GM23338 (cell line): Measurements from ENCODE around the gene OR2C1. TPM values are rescaled to one million over a fixed set of nuclear protein-coding genes. Genes with fewer than 3 reads are reported as not detected.

Experiments
- ATAC-seq: fragments of 200-7000 bp; cut with Tn5 transposase; 3 replicates; pipeline ENCODE4 v1.9.1; 2020
- DNase-seq: peaks from one replicate; pipeline ENCODE4 v3.0.0-alpha.2; 2015; ENCODE audit warnings: low spot score
- H2AFZ ChIP-seq: fragments of 200-600 bp; sonication (generic); 2 replicates; pipeline ENCODE4 v1.8.0; 2016; ENCODE audit warnings: antibody characterized with exemption, mild to moderate bottlenecking, moderate library complexity
- H3F3A ChIP-seq: fragments of 200-600 bp; sonication (generic); replicated peaks from 2 replicates; pipeline ENCODE4 v1.8.0; 2017; ENCODE audit warnings: antibody characterized with exemption, mixed run types, low read depth
- H3K27ac ChIP-seq: fragments of 200-600 bp; sonication (generic); 2 replicates; pipeline ENCODE4 v1.6.1; 2016; ENCODE audit warnings: low read depth
- H3K27me3 ChIP-seq: fragments of 200-600 bp; sonication (generic); 2 replicates; pipeline ENCODE4 v1.8.0; 2016; ENCODE audit warnings: mild to moderate bottlenecking, mixed run types, moderate library complexity; ENCODE audit not compliant: insufficient read depth
- H3K36me3 ChIP-seq: fragments of 200-600 bp; sonication (generic); 2 replicates; pipeline ENCODE4 v1.8.0; 2016; ENCODE audit warnings: mild to moderate bottlenecking; ENCODE audit not compliant: insufficient read depth
- H3K4me1 ChIP-seq: fragments of 200-600 bp; sonication (generic); 2 replicates; pipeline ENCODE4 v1.8.0; 2016; ENCODE audit warnings: mild to moderate bottlenecking, moderate library complexity; ENCODE audit not compliant: insufficient read depth
- H3K4me2 ChIP-seq: fragments of 200-600 bp; sonication (generic); 2 replicates; pipeline ENCODE4 v1.7.1; 2017; ENCODE audit warnings: mixed run types
- H3K4me3 ChIP-seq: fragments of 200-600 bp; sonication (generic); 2 replicates; pipeline ENCODE4 v1.6.1; 2016; ENCODE audit warnings: mixed run types
- H3K79me2 ChIP-seq: fragments of 200-600 bp; sonication (generic); replicated peaks from 2 replicates; pipeline ENCODE4 v1.8.0; 2017; ENCODE audit warnings: mild to moderate bottlenecking; ENCODE audit not compliant: insufficient read depth
- H3K9me2 ChIP-seq: fragments of 200-600 bp; sonication (generic); 2 replicates; pipeline ENCODE4 v1.8.0; 2017; ENCODE audit not compliant: insufficient read depth
- H4K20me1 ChIP-seq: fragments of 200-600 bp; sonication (generic); replicated peaks from 2 replicates; pipeline ENCODE4 v1.8.0; 2017; ENCODE audit warnings: mild to moderate bottlenecking; ENCODE audit not compliant: insufficient read depth
- H3K27ac Mint-ChIP-seq: 2 replicates; pipeline ENCODE4 v1.8.0; 2020; ENCODE audit warnings: inconsistent platforms, mild to moderate bottlenecking, moderate library complexity, mixed read lengths
- H3K27me3 Mint-ChIP-seq: 3 replicates; pipeline ENCODE4 v1.8.0; 2022; ENCODE audit warnings: low read depth, mild to moderate bottlenecking, moderate library complexity, mixed read lengths, inconsistent platforms; ENCODE audit not compliant: insufficient read depth, poor library complexity
- H3K36me3 Mint-ChIP-seq: 3 replicates; pipeline ENCODE4 v1.8.0; 2021; ENCODE audit warnings: low read depth, mild to moderate bottlenecking, inconsistent platforms, moderate library complexity, mixed read lengths
- H3K4me1 Mint-ChIP-seq: 3 replicates; pipeline ENCODE4 v1.8.0; 2020; ENCODE audit warnings: mild to moderate bottlenecking, inconsistent platforms, mixed read lengths
- H3K4me3 Mint-ChIP-seq: 3 replicates; pipeline ENCODE4 v1.8.0; 2021; ENCODE audit warnings: moderate library complexity, mild to moderate bottlenecking, inconsistent platforms, mixed read lengths
- H3K9me3 Mint-ChIP-seq: 3 replicates; pipeline ENCODE4 v1.8.0; 2020; ENCODE audit warnings: moderate library complexity, mild to moderate bottlenecking, inconsistent platforms, mixed read lengths
- CREB1 ChIP-seq: fragments of 250-450 bp; sonication (Bioruptor Pico); IDR thresholded peaks from 2 replicates; pipeline ENCODE4 v1.5.0; 2020; ENCODE audit warnings: low read depth, mild to moderate bottlenecking, moderate library complexity
- EZH2 ChIP-seq: fragments of 200-600 bp; sonication (generic); IDR thresholded peaks from one replicate; pipeline ENCODE4 v1.8.0; 2017; ENCODE audit warnings: antibody characterized with exemption, mild to moderate bottlenecking, low read depth; ENCODE audit not compliant: unreplicated experiment
- EZH2phosphoT487 ChIP-seq: fragments of 200-600 bp; sonication (generic); IDR thresholded peaks from one replicate; pipeline ENCODE4 v1.8.1; 2018; ENCODE audit warnings: antibody characterized with exemption; ENCODE audit not compliant: unreplicated experiment
- JUNB ChIP-seq: IDR thresholded peaks from one replicate; pipeline ENCODE4 v1.6.1; 2016; ENCODE audit warnings: antibody characterized with exemption; ENCODE audit not compliant: unreplicated experiment
- NANOG ChIP-seq: IDR thresholded peaks from 2 replicates; pipeline ENCODE4 v1.6.1; 2016; ENCODE audit warnings: antibody characterized with exemption, borderline replicate concordance
- STAT1 ChIP-seq: IDR thresholded peaks from one replicate; pipeline ENCODE4 v1.6.1; 2016; ENCODE audit warnings: antibody characterized with exemption; ENCODE audit not compliant: unreplicated experiment
- ZNF331 ChIP-seq: fragments of 250-450 bp; sonication (Bioruptor Pico); IDR thresholded peaks from 2 replicates; pipeline ENCODE4 v1.5.0; 2020; ENCODE audit warnings: low read depth, mild to moderate bottlenecking, moderate library complexity
- polyA plus RNA-seq: library from polyadenylated mRNA; unstranded; fragments of >200 nt; fragmentation: Nextera tagmentation; extraction: Ambion mirVana; gene quantifications from 2 replicates; pipeline ENCODE4 v1.2.1, GENCODE V29; 2016
- total RNA-seq: library from RNA; depleted of rRNA; stranded (reverse); fragments of >200 nt; shearing (Covaris generic); gene quantifications from 2 replicates; pipeline ENCODE4 v1.2.3, GENCODE V29; 2014
- TF ChIP-seq, protein P1 (sequence below): IDR thresholded peaks from one replicate; pipeline ENCODE4 v1.6.1; 2018; ENCODE audit warnings: antibody characterized with exemption; ENCODE audit not compliant: unreplicated experiment
- TF ChIP-seq, protein P2 (sequence below), 2 experiments: fragments of 200-600 bp in 1 of 2; sonication (generic) in 1 of 2; conservative IDR thresholded peaks; 2 replicates each; pipeline versions ENCODE4 v1.5.1 to v1.6.1; 2016 to 2017; ENCODE audit warnings: antibody characterized with exemption in 2 of 2, low read depth in 2 of 2, mild to moderate bottlenecking in 2 of 2, moderate library complexity in 1 of 2
- TF ChIP-seq, protein P3 (sequence below): fragments of 250-450 bp; sonication (Bioruptor Pico); IDR thresholded peaks from 2 replicates; pipeline ENCODE4 v1.5.0; 2020; ENCODE audit warnings: mild to moderate bottlenecking, moderate library complexity

The OR2C1 gene
- total and polyA plus RNA-seq, 2 experiments from 2014 or later, result not detected

DNA sequence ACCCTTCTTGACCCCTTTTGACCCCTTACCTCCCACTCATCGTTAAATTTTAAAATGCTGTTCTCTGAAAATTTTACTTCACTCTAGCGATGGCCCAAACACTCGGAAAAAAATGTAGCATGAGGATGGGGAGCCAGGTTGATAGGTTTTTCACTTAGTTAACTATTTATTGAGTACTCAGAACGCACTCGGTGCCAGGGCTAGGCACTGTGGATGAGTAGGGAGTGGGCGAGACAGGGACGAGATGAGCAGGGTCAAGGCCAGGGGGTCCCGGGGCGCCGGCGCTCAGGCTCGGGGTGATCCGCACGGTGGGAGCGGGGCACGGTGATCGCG lies 44.7 kb downstream of the OR2C1 start:
- H3K27me3 ChIP-seq, result no peaks in the 10 kb centered on the region
- peaks cover 4% of the 10 kb centered on the region; the same call in 1 of the 2 replicates for H3F3A ChIP-seq
- peak overlapping the region; percentile 89 for H3K4me2 ChIP-seq
- Mint-ChIP-seq H3K27me3 (peaks cover 13% of the 10 kb centered on the region), H3K27ac (peak overlapping the region; percentile 87), H3K4me1 (peaks cover 7% of the 10 kb centered on the region), H3K9me3 (peaks cover 29% of the 10 kb centered on the region), H3K4me3 (peak overlapping the region; percentile 98), H3K36me3 (peaks cover 66% of the 10 kb centered on the region)
- peaks cover 45% of the 10 kb centered on the region for H3K79me2 ChIP-seq
- H3K9me2 ChIP-seq, result peaks cover 4% of the 10 kb centered on the region; the same call in 1 of the 2 replicates
- H3K36me3 ChIP-seq, result peaks cover 11% of the 10 kb centered on the region
- TF ChIP-seq NANOG (no peak), EZH2 (no peak), STAT1 (no peak), ZNF331 (CRISPR knock-in tag) (no peak), CREB1 (no peak), JUNB (no peak), EZH2phosphoT487 (no peak)
- TF ChIP-seq, protein P1, sequence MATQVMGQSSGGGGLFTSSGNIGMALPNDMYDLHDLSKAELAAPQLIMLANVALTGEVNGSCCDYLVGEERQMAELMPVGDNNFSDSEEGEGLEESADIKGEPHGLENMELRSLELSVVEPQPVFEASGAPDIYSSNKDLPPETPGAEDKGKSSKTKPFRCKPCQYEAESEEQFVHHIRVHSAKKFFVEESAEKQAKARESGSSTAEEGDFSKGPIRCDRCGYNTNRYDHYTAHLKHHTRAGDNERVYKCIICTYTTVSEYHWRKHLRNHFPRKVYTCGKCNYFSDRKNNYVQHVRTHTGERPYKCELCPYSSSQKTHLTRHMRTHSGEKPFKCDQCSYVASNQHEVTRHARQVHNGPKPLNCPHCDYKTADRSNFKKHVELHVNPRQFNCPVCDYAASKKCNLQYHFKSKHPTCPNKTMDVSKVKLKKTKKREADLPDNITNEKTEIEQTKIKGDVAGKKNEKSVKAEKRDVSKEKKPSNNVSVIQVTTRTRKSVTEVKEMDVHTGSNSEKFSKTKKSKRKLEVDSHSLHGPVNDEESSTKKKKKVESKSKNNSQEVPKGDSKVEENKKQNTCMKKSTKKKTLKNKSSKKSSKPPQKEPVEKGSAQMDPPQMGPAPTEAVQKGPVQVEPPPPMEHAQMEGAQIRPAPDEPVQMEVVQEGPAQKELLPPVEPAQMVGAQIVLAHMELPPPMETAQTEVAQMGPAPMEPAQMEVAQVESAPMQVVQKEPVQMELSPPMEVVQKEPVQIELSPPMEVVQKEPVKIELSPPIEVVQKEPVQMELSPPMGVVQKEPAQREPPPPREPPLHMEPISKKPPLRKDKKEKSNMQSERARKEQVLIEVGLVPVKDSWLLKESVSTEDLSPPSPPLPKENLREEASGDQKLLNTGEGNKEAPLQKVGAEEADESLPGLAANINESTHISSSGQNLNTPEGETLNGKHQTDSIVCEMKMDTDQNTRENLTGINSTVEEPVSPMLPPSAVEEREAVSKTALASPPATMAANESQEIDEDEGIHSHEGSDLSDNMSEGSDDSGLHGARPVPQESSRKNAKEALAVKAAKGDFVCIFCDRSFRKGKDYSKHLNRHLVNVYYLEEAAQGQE, result no peak
- TF ChIP-seq, protein P2, sequence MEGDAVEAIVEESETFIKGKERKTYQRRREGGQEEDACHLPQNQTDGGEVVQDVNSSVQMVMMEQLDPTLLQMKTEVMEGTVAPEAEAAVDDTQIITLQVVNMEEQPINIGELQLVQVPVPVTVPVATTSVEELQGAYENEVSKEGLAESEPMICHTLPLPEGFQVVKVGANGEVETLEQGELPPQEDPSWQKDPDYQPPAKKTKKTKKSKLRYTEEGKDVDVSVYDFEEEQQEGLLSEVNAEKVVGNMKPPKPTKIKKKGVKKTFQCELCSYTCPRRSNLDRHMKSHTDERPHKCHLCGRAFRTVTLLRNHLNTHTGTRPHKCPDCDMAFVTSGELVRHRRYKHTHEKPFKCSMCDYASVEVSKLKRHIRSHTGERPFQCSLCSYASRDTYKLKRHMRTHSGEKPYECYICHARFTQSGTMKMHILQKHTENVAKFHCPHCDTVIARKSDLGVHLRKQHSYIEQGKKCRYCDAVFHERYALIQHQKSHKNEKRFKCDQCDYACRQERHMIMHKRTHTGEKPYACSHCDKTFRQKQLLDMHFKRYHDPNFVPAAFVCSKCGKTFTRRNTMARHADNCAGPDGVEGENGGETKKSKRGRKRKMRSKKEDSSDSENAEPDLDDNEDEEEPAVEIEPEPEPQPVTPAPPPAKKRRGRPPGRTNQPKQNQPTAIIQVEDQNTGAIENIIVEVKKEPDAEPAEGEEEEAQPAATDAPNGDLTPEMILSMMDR (conservative IDR thresholded peaks at IDR 0.05; ENCODE audit: low read depth in 2 of 2), result no peak
- TF ChIP-seq, protein P3, sequence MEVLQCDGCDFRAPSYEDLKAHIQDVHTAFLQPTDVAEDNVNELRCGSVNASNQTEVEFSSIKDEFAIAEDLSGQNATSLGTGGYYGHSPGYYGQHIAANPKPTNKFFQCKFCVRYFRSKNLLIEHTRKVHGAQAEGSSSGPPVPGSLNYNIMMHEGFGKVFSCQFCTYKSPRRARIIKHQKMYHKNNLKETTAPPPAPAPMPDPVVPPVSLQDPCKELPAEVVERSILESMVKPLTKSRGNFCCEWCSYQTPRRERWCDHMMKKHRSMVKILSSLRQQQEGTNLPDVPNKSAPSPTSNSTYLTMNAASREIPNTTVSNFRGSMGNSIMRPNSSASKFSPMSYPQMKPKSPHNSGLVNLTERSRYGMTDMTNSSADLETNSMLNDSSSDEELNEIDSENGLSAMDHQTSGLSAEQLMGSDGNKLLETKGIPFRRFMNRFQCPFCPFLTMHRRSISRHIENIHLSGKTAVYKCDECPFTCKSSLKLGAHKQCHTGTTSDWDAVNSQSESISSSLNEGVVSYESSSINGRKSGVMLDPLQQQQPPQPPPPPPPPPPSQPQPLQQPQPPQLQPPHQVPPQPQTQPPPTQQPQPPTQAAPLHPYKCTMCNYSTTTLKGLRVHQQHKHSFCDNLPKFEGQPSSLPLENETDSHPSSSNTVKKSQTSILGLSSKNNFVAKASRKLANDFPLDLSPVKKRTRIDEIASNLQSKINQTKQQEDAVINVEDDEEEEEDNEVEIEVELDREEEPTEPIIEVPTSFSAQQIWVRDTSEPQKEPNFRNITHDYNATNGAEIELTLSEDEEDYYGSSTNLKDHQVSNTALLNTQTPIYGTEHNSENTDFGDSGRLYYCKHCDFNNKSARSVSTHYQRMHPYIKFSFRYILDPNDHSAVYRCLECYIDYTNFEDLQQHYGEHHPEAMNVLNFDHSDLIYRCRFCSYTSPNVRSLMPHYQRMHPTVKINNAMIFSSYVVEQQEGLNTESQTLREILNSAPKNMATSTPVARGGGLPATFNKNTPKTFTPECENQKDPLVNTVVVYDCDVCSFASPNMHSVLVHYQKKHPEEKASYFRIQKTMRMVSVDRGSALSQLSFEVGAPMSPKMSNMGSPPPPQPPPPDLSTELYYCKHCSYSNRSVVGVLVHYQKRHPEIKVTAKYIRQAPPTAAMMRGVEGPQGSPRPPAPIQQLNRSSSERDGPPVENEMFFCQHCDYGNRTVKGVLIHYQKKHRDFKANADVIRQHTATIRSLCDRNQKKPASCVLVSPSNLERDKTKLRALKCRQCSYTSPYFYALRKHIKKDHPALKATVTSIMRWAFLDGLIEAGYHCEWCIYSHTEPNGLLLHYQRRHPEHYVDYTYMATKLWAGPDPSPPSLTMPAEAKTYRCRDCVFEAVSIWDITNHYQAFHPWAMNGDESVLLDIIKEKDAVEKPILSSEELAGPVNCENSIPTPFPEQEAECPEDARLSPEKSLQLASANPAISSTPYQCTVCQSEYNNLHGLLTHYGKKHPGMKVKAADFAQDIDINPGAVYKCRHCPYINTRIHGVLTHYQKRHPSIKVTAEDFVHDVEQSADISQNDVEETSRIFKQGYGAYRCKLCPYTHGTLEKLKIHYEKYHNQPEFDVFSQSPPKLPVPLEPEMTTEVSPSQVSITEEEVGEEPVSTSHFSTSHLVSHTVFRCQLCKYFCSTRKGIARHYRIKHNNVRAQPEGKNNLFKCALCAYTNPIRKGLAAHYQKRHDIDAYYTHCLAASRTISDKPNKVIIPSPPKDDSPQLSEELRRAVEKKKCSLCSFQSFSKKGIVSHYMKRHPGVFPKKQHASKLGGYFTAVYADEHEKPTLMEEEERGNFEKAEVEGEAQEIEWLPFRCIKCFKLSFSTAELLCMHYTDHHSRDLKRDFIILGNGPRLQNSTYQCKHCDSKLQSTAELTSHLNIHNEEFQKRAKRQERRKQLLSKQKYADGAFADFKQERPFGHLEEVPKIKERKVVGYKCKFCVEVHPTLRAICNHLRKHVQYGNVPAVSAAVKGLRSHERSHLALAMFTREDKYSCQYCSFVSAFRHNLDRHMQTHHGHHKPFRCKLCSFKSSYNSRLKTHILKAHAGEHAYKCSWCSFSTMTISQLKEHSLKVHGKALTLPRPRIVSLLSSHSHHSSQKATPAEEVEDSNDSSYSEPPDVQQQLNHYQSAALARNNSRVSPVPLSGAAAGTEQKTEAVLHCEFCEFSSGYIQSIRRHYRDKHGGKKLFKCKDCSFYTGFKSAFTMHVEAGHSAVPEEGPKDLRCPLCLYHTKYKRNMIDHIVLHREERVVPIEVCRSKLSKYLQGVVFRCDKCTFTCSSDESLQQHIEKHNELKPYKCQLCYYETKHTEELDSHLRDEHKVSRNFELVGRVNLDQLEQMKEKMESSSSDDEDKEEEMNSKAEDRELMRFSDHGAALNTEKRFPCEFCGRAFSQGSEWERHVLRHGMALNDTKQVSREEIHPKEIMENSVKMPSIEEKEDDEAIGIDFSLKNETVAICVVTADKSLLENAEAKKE, result no peak
- H3K4me1 ChIP-seq, result no peaks in the 10 kb centered on the region; the same call in 1 of the 2 replicates
- no peaks in the 10 kb centered on the region; the same call in 1 of the 2 replicates for H4K20me1 ChIP-seq
- peak overlapping the region; percentile 87 for H3K27ac ChIP-seq
- no peak for ATAC-seq
- peak overlapping the region; percentile 85 for H2AFZ ChIP-seq
- peak overlapping the region; percentile 89 for H3K4me3 ChIP-seq
- no peak for DNase-seq
